ENCODE data around the gene TMEM151B. TPM values are rescaled to one million over a fixed set of nuclear protein-coding genes. Genes with fewer than 3 reads are reported as not detected.

Gene TMEM151B
- polyA plus RNA-seq, 3 donors: 0.42 to 0.62 (median 0.60) TPM

- DNase-seq (ENCODE audit: low read depth in 3 of 3, low spot score in 2 of 3): no peak
Measured at GRCh38 chr6:44262467-44263353, 7.5 kb upstream of the TMEM151B start.

GRCh38 chr6:44263354-44264100 lies 6.7 kb upstream of the TMEM151B start:
- no peak for DNase-seq (ENCODE audit: low read depth in 3 of 3, low spot score in 2 of 3)

GRCh38 chr6:44264154-44265006 lies 5.9 kb upstream of the TMEM151B start:
- no peak for DNase-seq (ENCODE audit: low read depth in 3 of 3, low spot score in 2 of 3)

- DNase-seq (ENCODE audit: low read depth in 3 of 3, low spot score in 2 of 3): peak in 2 of 3 donors; percentile 83 to 88
Measured at GRCh38 chr6:44265007-44265721, 5.1 kb upstream of the TMEM151B start, which contains the start of gene NFKBIE. TSS of gene NFKBIE (minus strand) at chr6:44265551. CDS start at chr6:44265346, 205 bp downstream.

GRCh38 chr6:44265722-44266233 lies 4.5 kb upstream of the TMEM151B start:
- DNase-seq (ENCODE audit: low read depth in 3 of 3, low spot score in 2 of 3): no peak

GRCh38 chr6:44266347-44266746 lies 3.9 kb upstream of the TMEM151B start:
- no peak for DNase-seq (ENCODE audit: low read depth in 3 of 3, low spot score in 2 of 3)

GRCh38 chr6:44267252-44267651 lies 3.0 kb upstream of the TMEM151B start:
- DNase-seq (ENCODE audit: low read depth in 3 of 3, low spot score in 2 of 3): no peak

- DNase-seq (ENCODE audit: low read depth in 3 of 3, low spot score in 2 of 3): no peak
Measured at GRCh38 chr6:44268095-44268628, 2.1 kb upstream of the TMEM151B start.

GRCh38 chr6:44269178-44269920 lies 901 bp upstream of the TMEM151B start:
- DNase-seq (ENCODE audit: low read depth in 3 of 3, low spot score in 2 of 3): no peak

GRCh38 chr6:44270526-44271405 lies 516 bp downstream of the TMEM151B start:
- DNase-seq (ENCODE audit: low read depth in 3 of 3, low spot score in 2 of 3): no peak

- no peak for DNase-seq (ENCODE audit: low read depth in 3 of 3, low spot score in 2 of 3)
Measured at GRCh38 chr6:44271406-44271723, 1.1 kb downstream of the TMEM151B start.

GRCh38 chr6:44271914-44272313 lies 1.7 kb downstream of the TMEM151B start:
- no peak for DNase-seq (ENCODE audit: low read depth in 3 of 3, low spot score in 2 of 3)

- DNase-seq (ENCODE audit: low read depth in 3 of 3, low spot score in 2 of 3): no peak
Measured at GRCh38 chr6:44272529-44272928, 2.3 kb downstream of the TMEM151B start.

- no peak for DNase-seq (ENCODE audit: low read depth in 3 of 3, low spot score in 2 of 3)
Measured at GRCh38 chr6:44272999-44273566, 2.8 kb downstream of the TMEM151B start.

- DNase-seq (ENCODE audit: low read depth in 3 of 3, low spot score in 2 of 3): no peak
Measured at GRCh38 chr6:44273617-44274016, 3.4 kb downstream of the TMEM151B start.

- DNase-seq (ENCODE audit: low read depth in 3 of 3, low spot score in 2 of 3): no peak
Measured at GRCh38 chr6:44275271-44275748, 5.1 kb downstream of the TMEM151B start.
